ENCODE measurements around the gene DOC2B.

DOC2B gene

DNA sequence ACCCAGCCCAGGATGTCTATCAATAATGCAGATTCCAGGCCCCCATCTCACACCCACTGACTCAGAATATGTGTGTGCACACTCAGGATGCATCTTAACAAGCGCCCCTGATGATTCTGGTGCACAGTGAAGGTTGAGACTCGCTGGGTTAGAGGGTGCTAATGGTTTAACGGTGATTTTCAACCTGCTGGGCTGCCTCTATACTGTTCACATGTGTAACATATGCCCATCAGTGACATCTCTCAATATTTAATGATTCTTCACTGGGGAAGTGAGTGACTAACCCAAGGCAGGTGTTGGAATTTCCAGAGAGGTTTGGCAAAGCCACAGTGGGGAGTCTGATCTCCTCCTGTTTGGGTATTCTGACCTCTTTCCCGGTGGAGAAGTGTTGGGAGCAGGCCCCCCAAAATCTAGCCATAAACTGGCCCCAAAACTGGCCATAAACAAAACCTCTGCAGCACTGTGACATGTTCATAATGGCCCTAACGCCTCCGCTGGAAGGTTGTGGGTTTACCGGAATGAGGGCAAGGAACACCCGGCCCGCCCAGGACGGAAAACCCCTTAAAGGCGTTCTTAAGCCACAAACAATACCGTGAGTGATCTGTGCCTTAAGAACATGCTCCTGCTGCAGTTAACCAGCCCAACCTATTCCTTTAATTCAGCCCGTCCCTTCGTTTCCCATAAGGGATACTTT is 4.1 kb upstream of the DOC2B start:
- Histone ChIP-seq H3K27me3 (ENCODE audit: insufficient read depth, low read length) (no peaks in the 10 kb centered on the region; the same call in none of the 2 replicates), H3K27ac (ENCODE audit: low read depth, low read length, poor library complexity, severe bottlenecking) (no peak overlapping the region), H3K4me2 (ENCODE audit: low read length) (no peak overlapping the region), H3K4me3 (ENCODE audit: low read depth, low read length, poor library complexity, severe bottlenecking) (no peak overlapping the region), H3K36me3 (ENCODE audit: insufficient read depth, low read length) (no peaks in the 10 kb centered on the region), H3F3A (ENCODE audit: insufficient read depth, low read length) (no peaks in the 10 kb centered on the region), H3K9me3 (ENCODE audit: low read length) (no peaks in the 10 kb centered on the region), H3K4me1 (ENCODE audit: insufficient read depth, low read length, severe bottlenecking) (no peaks in the 10 kb centered on the region), H4K20me1 (ENCODE audit: insufficient read depth, low read length) (no peaks in the 10 kb centered on the region), H3K79me2 (ENCODE audit: insufficient read depth, low read length) (no peaks in the 10 kb centered on the region), H2AFZ (ENCODE audit: low read length) (no peak overlapping the region), H3K9ac (ENCODE audit: low read length) (no peak overlapping the region), H3K9me2 (ENCODE audit: low read depth, low read length) (no peaks in the 10 kb centered on the region)
- TF ChIP-seq, protein P1, sequence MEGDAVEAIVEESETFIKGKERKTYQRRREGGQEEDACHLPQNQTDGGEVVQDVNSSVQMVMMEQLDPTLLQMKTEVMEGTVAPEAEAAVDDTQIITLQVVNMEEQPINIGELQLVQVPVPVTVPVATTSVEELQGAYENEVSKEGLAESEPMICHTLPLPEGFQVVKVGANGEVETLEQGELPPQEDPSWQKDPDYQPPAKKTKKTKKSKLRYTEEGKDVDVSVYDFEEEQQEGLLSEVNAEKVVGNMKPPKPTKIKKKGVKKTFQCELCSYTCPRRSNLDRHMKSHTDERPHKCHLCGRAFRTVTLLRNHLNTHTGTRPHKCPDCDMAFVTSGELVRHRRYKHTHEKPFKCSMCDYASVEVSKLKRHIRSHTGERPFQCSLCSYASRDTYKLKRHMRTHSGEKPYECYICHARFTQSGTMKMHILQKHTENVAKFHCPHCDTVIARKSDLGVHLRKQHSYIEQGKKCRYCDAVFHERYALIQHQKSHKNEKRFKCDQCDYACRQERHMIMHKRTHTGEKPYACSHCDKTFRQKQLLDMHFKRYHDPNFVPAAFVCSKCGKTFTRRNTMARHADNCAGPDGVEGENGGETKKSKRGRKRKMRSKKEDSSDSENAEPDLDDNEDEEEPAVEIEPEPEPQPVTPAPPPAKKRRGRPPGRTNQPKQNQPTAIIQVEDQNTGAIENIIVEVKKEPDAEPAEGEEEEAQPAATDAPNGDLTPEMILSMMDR (IDR thresholded peaks at IDR 0.05; ENCODE audit: low read length), result no peak
- no peak for TF ChIP-seq EZH2 (IDR thresholded peaks at IDR 0.05; ENCODE audit: borderline replicate concordance, low read length)

DNA sequence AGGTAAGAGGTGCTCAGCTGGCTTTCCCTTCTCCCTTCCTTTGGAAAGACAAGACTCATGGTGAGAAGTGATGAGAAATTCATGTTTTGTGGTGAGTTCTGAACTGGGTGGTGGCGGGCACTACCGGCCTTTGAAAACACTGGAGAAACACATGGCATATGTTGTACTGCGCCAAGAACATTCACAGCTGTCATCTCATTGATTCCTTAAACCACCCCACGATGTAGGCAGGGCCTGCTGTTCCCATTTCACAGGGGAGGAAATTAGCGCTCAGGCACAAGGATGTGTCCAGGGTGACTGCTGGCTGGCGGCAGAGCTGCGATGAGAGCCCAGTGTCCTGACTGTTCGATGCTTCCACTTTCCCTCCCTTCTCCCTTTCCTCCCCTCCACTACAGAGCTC is 1.6 kb upstream of the DOC2B start:
- no peak for TF ChIP-seq EZH2 (IDR thresholded peaks at IDR 0.05; ENCODE audit: borderline replicate concordance, low read length)
- TF ChIP-seq, protein P1 (IDR thresholded peaks at IDR 0.05; ENCODE audit: low read length), result no peak
- H3K4me3 ChIP-seq (ENCODE audit: low read depth, low read length, poor library complexity, severe bottlenecking), result no peak overlapping the region
- H3K4me1 ChIP-seq (ENCODE audit: insufficient read depth, low read length, severe bottlenecking), result no peaks in the 10 kb centered on the region
- H3K4me2 ChIP-seq (ENCODE audit: low read length), result no peak overlapping the region
- no peaks in the 10 kb centered on the region for H3K79me2 ChIP-seq (ENCODE audit: insufficient read depth, low read length)
- H3F3A ChIP-seq (ENCODE audit: insufficient read depth, low read length), result no peaks in the 10 kb centered on the region
- no peaks in the 10 kb centered on the region for H3K9me2 ChIP-seq (ENCODE audit: low read depth, low read length)
- H3K36me3 ChIP-seq (ENCODE audit: insufficient read depth, low read length), result no peaks in the 10 kb centered on the region
- no peak overlapping the region for H3K9ac ChIP-seq (ENCODE audit: low read length)
- no peaks in the 10 kb centered on the region for H4K20me1 ChIP-seq (ENCODE audit: insufficient read depth, low read length)
- H3K9me3 ChIP-seq (ENCODE audit: low read length), result no peaks in the 10 kb centered on the region
- H3K27me3 ChIP-seq (ENCODE audit: insufficient read depth, low read length), result no peaks in the 10 kb centered on the region; the same call in none of the 2 replicates
- H3K27ac ChIP-seq (ENCODE audit: low read depth, low read length, poor library complexity, severe bottlenecking), result no peak overlapping the region
- no peak overlapping the region for H2AFZ ChIP-seq (ENCODE audit: low read length)

DNA sequence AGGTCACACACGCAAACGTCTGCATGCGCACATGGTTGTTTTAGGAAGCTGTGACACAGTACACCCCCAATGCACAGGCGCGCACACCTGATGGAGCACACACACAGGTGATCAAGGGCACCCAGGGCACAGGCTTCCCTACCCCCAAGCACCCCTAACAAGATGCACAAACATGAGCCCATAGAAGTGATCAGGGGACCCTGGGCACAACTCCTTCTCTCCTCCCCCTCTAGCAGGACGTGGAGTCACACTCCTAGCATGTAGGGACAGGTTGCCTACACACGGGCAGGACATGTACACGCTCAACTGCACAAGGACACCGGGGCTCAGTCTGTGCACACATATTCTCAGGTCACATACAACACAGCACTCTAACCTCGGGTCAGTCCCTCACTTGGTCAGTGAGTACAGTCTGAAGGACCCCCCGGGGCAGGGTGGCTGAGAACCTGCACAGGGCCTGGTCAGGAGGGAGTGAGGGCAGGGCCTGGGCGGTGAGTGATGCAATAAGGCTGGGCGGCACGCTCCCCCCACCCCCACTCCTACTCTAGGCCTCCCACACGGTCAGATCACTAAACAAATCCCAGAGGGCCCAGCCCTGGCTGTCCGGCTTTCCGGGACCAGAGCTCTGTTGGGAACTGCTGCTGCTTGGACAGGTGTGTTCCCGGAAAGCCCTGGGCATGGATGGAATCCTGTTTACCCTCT is 751 bp upstream of the DOC2B start:
- Histone ChIP-seq H3F3A (ENCODE audit: insufficient read depth, low read length) (no peaks in the 10 kb centered on the region), H3K36me3 (ENCODE audit: insufficient read depth, low read length) (no peaks in the 10 kb centered on the region), H3K79me2 (ENCODE audit: insufficient read depth, low read length) (no peaks in the 10 kb centered on the region), H3K9ac (ENCODE audit: low read length) (no peak overlapping the region), H4K20me1 (ENCODE audit: insufficient read depth, low read length) (no peaks in the 10 kb centered on the region), H3K9me3 (ENCODE audit: low read length) (no peaks in the 10 kb centered on the region), H3K27me3 (ENCODE audit: insufficient read depth, low read length) (no peaks in the 10 kb centered on the region; the same call in none of the 2 replicates), H3K27ac (ENCODE audit: low read depth, low read length, poor library complexity, severe bottlenecking) (no peak overlapping the region), H3K4me2 (ENCODE audit: low read length) (no peak overlapping the region), H3K4me3 (ENCODE audit: low read depth, low read length, poor library complexity, severe bottlenecking) (no peak overlapping the region), H3K9me2 (ENCODE audit: low read depth, low read length) (no peaks in the 10 kb centered on the region), H3K4me1 (ENCODE audit: insufficient read depth, low read length, severe bottlenecking) (no peaks in the 10 kb centered on the region), H2AFZ (ENCODE audit: low read length) (no peak overlapping the region)
- no peak for TF ChIP-seq EZH2 (IDR thresholded peaks at IDR 0.05; ENCODE audit: borderline replicate concordance, low read length)
- TF ChIP-seq, protein P1 (IDR thresholded peaks at IDR 0.05; ENCODE audit: low read length), result no peak

All from OCI-LY1 (cell line).